KG1 (cell line): Measurements from ENCODE around the gene TCF3.
A peak's percentile ranks its signal among the peaks of the same experiment; 100 is the strongest.

Source experiments
- DNase-seq: peaks from one replicate; lab custom pipeline; 2025; lab: John Stamatoyannopoulos, UW

The TCF3 gene

DNA sequence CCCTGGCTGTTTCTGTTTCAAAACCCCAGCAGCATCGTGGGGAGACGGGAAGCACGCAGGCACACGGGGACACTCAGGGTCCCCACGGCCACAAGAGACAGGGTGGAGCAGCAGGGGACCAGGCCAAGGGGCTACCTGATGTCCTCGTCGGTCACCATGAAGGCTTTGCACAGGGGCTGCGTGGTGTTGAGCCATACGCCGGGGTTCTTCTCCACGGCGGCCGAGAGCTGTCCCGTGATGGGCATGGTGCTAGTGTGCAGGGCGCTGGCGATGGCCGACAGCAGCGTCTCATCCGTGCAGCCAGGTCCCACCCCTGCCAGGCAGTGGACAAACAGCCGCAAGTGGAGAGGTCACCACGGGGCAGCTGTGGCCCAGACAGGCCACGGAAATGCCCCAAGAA is 71.5 kb downstream of the TCF3 start:
- no peak for DNase-seq

DNA sequence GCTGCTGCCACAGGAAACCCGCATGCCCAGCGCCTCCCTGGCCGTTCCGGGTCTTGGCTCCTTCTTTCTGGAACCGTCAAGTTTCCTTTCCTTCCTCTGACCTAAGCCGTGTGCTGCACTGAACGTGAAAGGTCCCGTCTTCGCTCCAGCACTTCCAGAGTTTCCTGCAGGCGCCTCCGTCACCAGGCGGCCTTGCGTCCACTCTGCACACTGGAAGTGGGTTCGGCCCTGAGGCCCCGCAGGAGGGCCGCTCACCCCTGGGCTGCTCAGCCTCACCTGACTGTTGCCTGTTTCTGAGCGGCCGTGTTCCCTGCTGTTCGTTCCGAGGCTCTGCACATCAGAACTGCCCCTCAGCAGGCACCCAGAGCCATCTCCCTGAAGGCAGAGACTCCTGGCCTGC is 72.0 kb downstream of the TCF3 start:
- DNase-seq = no peak

- no peak for DNase-seq
These were observed 73.2 kb downstream of the TCF3 start for GRCh38 chr19:1579222-1579621.

DNA sequence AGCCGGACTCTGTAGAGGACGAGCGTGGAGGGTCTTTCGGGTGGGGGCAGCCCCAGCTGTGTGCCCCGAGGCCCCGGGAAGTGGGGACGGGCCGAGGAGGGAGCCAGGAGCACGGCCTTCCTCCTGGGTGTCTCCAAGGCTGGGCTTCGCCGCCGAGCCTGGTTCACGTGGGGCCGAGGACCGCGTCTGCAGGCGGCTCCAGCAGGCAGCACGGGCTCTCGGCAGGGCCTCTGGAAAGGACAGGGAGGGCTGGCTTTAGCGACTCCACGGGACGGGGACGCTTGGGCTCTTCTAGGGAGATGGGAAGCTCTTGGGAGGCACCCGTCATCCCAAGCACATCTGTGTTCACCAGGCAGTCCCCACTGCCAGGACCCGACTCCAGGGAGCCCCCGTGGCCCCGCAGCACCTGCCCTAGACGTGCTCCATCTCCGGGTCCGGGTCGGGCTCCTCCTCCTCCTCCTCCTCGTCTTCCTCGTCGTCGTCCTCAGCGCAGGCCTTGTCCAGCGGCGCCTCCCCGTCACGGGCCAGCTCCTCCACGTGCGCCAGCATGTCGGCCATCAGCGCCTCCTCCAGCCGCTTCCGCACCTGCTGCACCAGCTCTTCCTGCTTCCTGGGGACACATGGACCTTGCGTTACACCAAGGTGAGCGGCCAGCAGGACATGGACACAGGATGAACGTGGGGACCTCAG is 74.3 kb downstream of the TCF3 start:
- DNase-seq = no peak

DNA sequence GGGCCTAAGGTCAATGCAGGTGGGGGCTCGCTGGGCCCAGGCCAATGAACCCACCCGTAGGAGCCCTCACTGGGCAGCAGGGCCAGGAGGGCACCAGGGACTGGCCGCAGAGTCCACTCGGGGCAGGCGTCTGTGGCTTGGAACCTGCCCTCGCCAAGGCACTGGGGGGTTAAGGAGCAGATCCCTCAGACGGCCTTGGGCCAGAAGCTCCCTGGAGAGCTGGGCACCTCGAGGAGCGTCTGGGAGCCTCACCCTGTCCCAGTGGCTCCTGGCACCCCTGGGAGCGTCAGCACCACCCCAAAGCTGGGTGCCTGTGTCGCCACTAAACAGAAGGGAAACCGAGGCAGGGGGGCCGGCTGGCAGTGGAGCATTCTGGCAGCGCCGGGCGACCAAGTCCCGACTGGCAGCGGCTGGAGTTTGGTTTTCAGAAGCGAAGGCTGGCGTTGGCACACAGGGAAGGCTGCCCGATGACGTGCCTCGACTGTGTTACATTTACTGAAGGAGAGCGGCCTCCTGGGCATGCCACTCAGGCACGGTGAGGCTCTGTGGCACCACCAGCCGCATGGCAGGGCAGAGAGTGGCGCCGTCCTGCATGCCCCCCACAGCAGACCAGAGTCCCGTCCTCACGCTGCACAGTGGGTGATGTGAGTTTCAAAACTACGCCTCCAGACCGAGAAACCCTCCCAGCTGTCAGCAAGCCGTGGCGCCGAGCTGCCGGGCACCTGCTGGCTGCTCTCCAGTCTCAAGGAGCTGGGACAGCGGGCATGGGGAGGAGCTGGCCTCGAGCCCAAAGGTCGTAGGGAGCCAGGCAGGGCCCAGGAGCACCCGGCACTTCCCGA is 75.1 kb downstream of the TCF3 start:
- DNase-seq = no peak

- DNase-seq = no peak
These were observed 75.9 kb downstream of the TCF3 start for GRCh38 chr19:1576242-1577089.

GRCh38 chr19:1575323-1576241 is 76.8 kb downstream of the TCF3 start:
- DNase-seq = no peak

DNA sequence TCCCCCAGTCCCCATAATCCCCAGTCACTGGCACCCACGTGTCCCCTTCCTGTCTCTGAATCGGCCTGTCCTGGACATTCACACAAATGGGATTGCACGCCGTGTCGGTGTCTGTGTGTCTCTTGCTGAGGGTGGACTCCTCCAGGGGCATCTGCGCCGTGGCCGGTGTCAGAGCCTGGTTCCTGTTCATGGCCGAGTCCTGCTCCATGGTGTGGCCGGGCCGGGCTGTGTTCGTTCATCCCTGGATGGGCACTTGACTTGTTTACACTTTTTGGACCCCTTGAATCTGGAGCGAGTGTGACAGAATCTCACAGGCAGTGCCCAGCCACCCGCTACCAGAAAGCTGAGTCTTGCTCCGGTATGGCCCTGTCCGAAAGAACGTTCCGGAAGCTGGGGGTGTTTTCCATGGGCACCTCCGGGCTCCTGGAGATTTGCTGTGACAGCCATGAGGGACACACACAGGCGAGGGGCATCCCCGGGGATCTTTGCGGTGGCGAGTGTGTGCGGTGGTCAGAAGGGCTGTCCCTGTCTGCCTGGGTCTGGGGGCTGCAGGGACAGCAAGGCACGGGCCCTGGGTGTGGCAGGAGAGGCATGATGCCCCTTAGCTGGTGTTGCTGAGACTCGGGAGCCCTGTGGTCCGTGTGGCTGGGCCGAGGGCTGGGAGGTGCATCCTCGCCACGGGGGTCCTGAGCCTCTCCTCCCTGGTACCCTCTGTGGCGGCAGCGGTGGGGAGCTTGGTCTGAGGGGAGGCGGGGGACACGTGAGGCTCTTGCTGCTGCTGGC is 77.9 kb downstream of the TCF3 start:
- DNase-seq = no peak

GRCh38 chr19:1572795-1573194 is 79.6 kb downstream of the TCF3 start:
- DNase-seq = no peak

DNA sequence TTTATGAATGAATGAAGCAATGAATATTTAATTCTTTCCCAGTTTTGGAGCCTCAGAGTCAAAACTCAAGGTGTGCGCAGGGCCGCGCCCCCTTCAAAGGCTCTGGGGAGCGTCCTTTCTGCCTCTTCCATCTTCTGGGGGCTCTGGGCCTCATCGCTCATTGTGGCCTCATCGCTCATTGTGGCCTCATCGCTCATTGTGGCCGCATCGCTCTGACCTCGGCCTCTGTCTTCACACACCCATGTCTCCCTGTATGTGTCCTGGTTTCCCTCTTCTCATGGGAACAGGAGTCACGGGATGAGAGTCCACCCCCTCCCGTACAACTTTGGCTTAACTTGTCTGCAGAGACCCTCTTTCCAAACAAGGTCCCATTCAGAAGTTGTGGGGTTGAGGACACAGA is 81.1 kb downstream of the TCF3 start:
- no peak for DNase-seq

DNA sequence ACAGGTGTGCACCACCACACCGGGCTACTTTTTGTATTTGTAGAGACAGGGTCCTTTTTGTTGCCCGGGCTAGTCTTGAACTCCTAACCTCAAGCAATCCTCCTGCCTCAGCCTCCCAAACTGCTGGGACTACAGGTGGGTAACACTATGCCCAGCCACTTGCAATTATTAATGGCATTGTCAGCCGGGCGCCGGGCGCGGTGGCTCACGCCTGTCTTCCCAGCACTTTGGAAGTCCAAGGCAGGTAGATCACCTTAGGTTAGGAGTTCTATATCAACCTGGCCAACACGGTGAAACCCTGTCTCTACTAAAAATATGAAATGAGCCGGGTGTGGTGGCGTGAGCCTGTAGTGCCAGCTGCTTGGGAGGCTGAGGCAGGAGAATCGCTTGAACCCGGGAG is 81.6 kb downstream of the TCF3 start:
- DNase-seq = no peak

DNA sequence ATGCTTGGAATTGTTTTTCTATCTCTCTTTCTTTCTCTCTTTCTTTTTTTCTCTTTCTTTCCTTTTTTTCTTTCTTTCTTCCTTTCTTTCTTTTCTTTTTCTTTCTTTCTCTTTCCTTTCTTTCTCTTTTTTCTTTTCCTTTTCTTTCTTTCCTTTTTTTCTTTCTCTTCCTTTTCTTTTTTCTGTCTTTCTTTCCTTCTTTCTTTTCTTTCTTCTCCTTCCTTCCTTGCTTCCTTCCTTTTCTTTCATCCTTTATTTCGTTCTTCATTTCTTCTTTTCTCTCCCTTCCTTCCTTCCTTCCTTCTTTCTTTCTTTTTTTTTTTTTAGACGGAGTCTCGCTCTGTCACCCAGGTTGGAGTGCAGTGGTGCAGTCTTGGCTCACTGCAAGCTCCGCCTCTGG is 82.4 kb downstream of the TCF3 start:
- no peak for DNase-seq

- DNase-seq = peak; percentile 20
These were observed 83.9 kb downstream of the TCF3 start, which contains the start of gene MEX3D for GRCh38 chr19:1568320-1569019. Gene MEX3D (minus strand): TSS chr19:1568325. CDS start chr19:1568058, 267 bp downstream.

- DNase-seq = no peak
These were observed 84.6 kb downstream of the TCF3 start for GRCh38 chr19:1567848-1568227.

GRCh38 chr19:1567116-1567847 is 85.1 kb downstream of the TCF3 start:
- no peak for DNase-seq

GRCh38 chr19:1566392-1567115 is 85.9 kb downstream of the TCF3 start:
- no peak for DNase-seq

GRCh38 chr19:1563251-1563650 is 89.2 kb downstream of the TCF3 start:
- DNase-seq = no peak

DNA sequence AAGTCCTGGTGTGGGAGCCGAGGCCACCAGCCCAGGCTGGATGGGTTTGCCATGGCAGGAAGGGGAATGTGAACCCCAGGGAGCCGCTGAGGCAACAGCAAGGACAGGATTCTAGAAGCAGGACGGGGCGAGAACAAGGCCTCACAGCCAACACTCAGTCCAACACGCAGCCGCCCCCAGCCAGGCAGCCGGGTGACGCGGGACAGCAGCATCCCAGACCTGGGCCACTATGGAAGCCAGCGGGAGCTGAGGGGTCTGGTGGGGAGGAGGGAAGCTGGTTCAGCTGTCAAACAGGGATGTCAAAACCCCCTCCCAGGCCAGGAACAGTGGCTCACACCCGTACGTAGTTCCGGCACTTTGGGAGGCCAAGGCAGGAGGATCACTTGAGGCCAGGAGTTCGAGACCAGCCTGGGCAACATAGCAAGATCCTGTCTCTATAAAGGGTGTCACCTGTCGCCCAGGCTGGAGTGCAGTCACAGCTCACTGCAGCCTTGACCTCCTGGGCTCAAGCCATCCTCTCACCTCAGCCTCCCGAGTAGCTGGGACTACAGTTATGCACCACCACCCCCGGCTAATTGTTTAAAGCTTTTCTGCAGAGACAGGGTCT is 91.1 kb downstream of the TCF3 start:
- no peak for DNase-seq
